Lower leg skin (tissue), 3 donors: ENCODE measurements around the gene WDR91.

Source experiments
- CTCF ChIP-seq, 3 donors: fragments of 450-650 bp; IDR thresholded peaks; one replicate each; pipeline ENCODE4 v1.5.1; 2016; ENCODE audit warnings: antibody characterized with exemption in 3 of 3, mild to moderate bottlenecking in 3 of 3, moderate library complexity in 2 of 3
- POLR2A ChIP-seq, 2 donors: fragments of 450-650 bp; IDR thresholded peaks; one replicate each; pipeline ENCODE4 v1.6.1; 2016 to 2017; ENCODE audit warnings: antibody characterized with exemption in 2 of 2, mild to moderate bottlenecking in 1 of 2, moderate library complexity in 1 of 2

GRCh38 chr7:135199439-135199838, 11.9 kb downstream of the WDR91 start:
- TF ChIP-seq CTCF (IDR thresholded peaks at IDR 0.05), result no peak
- no peak for TF ChIP-seq POLR2A (IDR thresholded peaks at IDR 0.05)
